ENCODE data around the gene SNCAIP.

- TF ChIP-seq POLR2A (IDR thresholded peaks at IDR 0.05), result no peak
- TF ChIP-seq CTCF (IDR thresholded peaks at IDR 0.05), result no peak
Measured at GRCh38 chr5:122352331-122352730, 40.3 kb downstream of the SNCAIP start.

Data from adrenal gland (tissue), 5 donors.